Ovary (tissue), 9 donors: Measurements from ENCODE around the gene LRIF1. TPM values are rescaled to one million over a fixed set of nuclear protein-coding genes. Genes with fewer than 3 reads are reported as not detected.

ENCODE experiments used
- DNase-seq, 5 donors: peaks; one replicate each; pipeline ENCODE4 v3.0.0-alpha.2; 2019 to 2020
- H3K27ac ChIP-seq, 2 donors: fragments of 200-600 bp; one replicate each; pipeline versions ENCODE4 v1.5.1 to v1.8.0; 2019 to 2022
- H3K27me3 ChIP-seq: fragments of 200-600 bp; one replicate; pipeline ENCODE4 v1.8.0; 2022
- H3K36me3 ChIP-seq: fragments of 200-600 bp; sonication (generic); one replicate; pipeline ENCODE4 v1.5.1; 2019
- H3K4me1 ChIP-seq: one replicate; pipeline ENCODE4 v1.8.1; 2013; ENCODE audit warnings: mild to moderate bottlenecking, moderate library complexity; ENCODE audit not compliant: insufficient read depth
- H3K4me3 ChIP-seq: fragments of 200-600 bp; sonication (generic); one replicate; pipeline ENCODE4 v1.5.1; 2017
- H3K9me3 ChIP-seq, 2 donors: fragments of 200-600 bp in 1 of 2; sonication (generic) in 1 of 2; one replicate each; pipeline versions ENCODE4 v1.5.1 to v1.8.1; 2013 to 2019; ENCODE audit warnings: mild to moderate bottlenecking in 1 of 2, moderate library complexity in 1 of 2
- CTCF ChIP-seq, 3 donors: fragments of 450-650 bp in 2 of 3; fragments of 200-600 bp in 1 of 3; IDR thresholded peaks; one replicate each; pipeline versions ENCODE4 v1.5.1 to v1.8.0; 2016 to 2022; ENCODE audit warnings: antibody characterized with exemption in 3 of 3, mild to moderate bottlenecking in 1 of 3
- EP300 ChIP-seq: sonication (generic); formaldehyde crosslinking; IDR thresholded peaks from one replicate; pipeline ENCODE4 v1.6.1; 2017; ENCODE audit warnings: antibody characterized with exemption
- POLR2A ChIP-seq: fragments of 450-650 bp; IDR thresholded peaks from one replicate; pipeline ENCODE4 v1.6.1; 2017; ENCODE audit warnings: antibody characterized with exemption, mild to moderate bottlenecking, moderate library complexity
- WGBS, 3 donors: extraction: QIAGEN DNeasy Blood & Tissue Kit in 1 of 3; methylation state at CpG; one replicate each; pipeline versions ENCODE4 v1.1.5 to v1.1.7; 2013 to 2017; 5-methylcytosine and 5-hydroxymethylcytosine counted together
- intact Hi-C, 4 donors: fragments of 100-400 bp; cut with DNase I; formaldehyde crosslinking; loops; one replicate each; pipeline versions ENCODE4 v1.11.0 to v1.15.1; 2022 to 2023
- polyA plus RNA-seq, 2 donors: library from polyadenylated mRNA; stranded (reverse); fragments of 200-250 nt in 1 of 2; fragments of 350-450 nt in 1 of 2; fragmentation: Illumina TruSeq in 1 of 2; extraction: RNeasy Lipid Tissue Mini Kit (QIAGEN cat#74804) in 1 of 2; gene quantifications; one replicate each; pipeline ENCODE4 v1.2.3, GENCODE V29; 2013 to 2014
- total RNA-seq, 7 donors: library from RNA; depleted of rRNA in 2 of 7; stranded (reverse); fragments of >200 nt in 2 of 7; fragmentation: NEBNext Ultra II Directional in 3 of 7; extraction: Animal tissue kit (Norgen Biotek cat#: 25700) in 3 of 7; gene quantifications; one replicate each; pipeline versions ENCODE4 v1.1.0 to v1.2.4, GENCODE V29; 2016 to 2023
- donor health status: DM: no; HTN: no; CAD: no; lungs with moderate emphysema.
- donor health status: DM: no; HTN: no; CAD: no.
- donor health status: Bipolar disorder and iron deficiency.
- donor health status: DM: yes; HTN: yes; CAD: no.
- donor health status: DM: no; HTN: no; CAD: no.
- donor health status: DM: yes; HTN: yes; CAD: no.

LRIF1 gene
- total and polyA plus RNA-seq, 9 donors, result 7.2 to 25.6 (median 12.6) TPM

- Histone ChIP-seq H3K4me3 (no peak overlapping the region), H3K27me3 (no peaks in the 10 kb centered on the region), H3K36me3 (no peaks in the 10 kb centered on the region), H3K9me3 (peaks cover 0 to 5% of the 10 kb centered on the region in 2 donors), H3K27ac (no peak overlapping the region), H3K4me1 (no peaks in the 10 kb centered on the region)
- intact Hi-C loops, result no loop called here
- 39 to 75% (median 44%) methylated on average over 1 of the region's 1 CpG for WGBS, 3 donors
- no peak for TF ChIP-seq POLR2A
- no peak for TF ChIP-seq CTCF (IDR thresholded peaks at IDR 0.05)
- no peak for TF ChIP-seq EP300
- no peak for DNase-seq
Observed at GRCh38 chr1:110975265-110975664, 11.5 kb upstream of the LRIF1 start.

GRCh38 chr1:110967256-110967655 lies 3.5 kb upstream of the LRIF1 start:
- no peak overlapping the region for H3K4me3 ChIP-seq
- no peaks in the 10 kb centered on the region for H3K4me1 ChIP-seq
- no peak for DNase-seq
- no peaks in the 10 kb centered on the region for H3K36me3 ChIP-seq
- H3K27ac ChIP-seq, result no peak overlapping the region
- 43 to 74% (median 56%) methylated on average over 1 of the region's 1 CpG for WGBS, 3 donors
- TF ChIP-seq CTCF (IDR thresholded peaks at IDR 0.05) (no peak), EP300 (no peak), POLR2A (no peak)
- H3K27me3 ChIP-seq, result no peaks in the 10 kb centered on the region
- H3K9me3 ChIP-seq, result peaks cover 0 to 12% of the 10 kb centered on the region in 2 donors
- intact Hi-C loops, result no loop called here

GRCh38 chr1:110964455-110964903 lies 757 bp upstream of the LRIF1 start:
- Histone ChIP-seq H3K9me3 (peaks cover 0 to 8% of the 10 kb centered on the region in 2 donors), H3K36me3 (no peaks in the 10 kb centered on the region), H3K27me3 (no peaks in the 10 kb centered on the region), H3K4me1 (no peaks in the 10 kb centered on the region), H3K27ac (peak overlapping the region; percentile 16 to 98), H3K4me3 (peak overlapping the region; percentile 67)
- WGBS, 3 donors, result 55 to 61% (median 56%) methylated on average over 6 of the region's 6 CpGs
- intact Hi-C loops, result no loop called here
- no peak for TF ChIP-seq EP300
- no peak for TF ChIP-seq POLR2A
- no peak for TF ChIP-seq CTCF (IDR thresholded peaks at IDR 0.05)
- no peak for DNase-seq

DNA sequence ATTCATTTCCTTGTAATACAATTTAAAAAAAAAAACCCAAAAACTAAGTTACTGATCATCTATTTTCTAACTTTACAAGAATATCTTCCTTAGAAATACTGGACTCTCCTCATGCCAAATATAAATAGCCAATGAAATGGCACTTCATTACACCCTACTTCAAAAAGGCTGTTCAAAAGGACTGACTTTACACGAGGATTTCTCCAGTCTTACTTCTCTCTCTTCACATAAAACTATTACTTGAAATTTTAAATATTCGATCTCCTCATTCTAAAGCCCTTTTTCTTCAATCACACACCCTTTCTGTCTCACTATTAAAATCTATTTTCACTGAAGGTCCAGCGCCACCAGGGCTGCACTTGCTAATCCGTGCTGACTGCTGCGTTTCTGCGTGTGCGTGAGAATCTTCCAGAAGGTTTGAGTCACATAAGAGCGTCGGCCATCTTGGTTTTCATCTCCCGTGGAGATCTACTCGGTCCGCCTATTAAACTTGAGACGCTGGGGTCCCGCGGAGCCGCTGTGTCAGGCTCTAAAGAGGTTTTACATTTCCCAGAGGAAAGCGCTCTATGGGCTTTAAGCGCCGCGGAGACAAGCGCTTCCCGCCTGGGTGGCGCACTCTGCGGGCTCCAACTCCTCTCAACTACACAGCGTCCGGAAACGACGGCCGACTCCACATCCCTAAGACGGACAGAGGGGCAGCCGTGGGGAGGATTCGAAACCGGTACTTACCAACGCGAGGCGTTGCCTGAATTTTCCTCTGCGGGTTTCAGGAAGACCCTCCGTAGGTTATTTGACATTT lies 631 bp downstream of the LRIF1 start:
- peak; percentile 42 to 73 (median 54) for DNase-seq
- H3K4me3 ChIP-seq, result peak overlapping the region; percentile 67

More for the DNA sequence above, 631 bp downstream of the LRIF1 start:
- intact Hi-C loops, result no loop called here
- Histone ChIP-seq H3K9me3 (peaks cover 0 to 8% of the 10 kb centered on the region in 2 donors), H3K4me1 (no peaks in the 10 kb centered on the region), H3K27ac (peak overlapping the region; percentile 79 to 98), H3K27me3 (no peaks in the 10 kb centered on the region), H3K36me3 (no peaks in the 10 kb centered on the region)
- WGBS, 3 donors, result 5% methylated on average over 38 of the region's 38 CpGs
- TF ChIP-seq EP300 (no peak), CTCF (IDR thresholded peaks at IDR 0.05) (no peak), POLR2A (no peak)
